GM19395 (cell line): ENCODE results near the gene CDCP2.
"Not testable (repeated sequence)": the region's sequence is repeated elsewhere in the genome, so short reads cannot be mapped to it uniquely, and the experiment has no call there.

ENCODE experiments used
- ATAC-seq: cut with Tn5 transposase; IDR thresholded peaks from one replicate; pipeline ENCODE4 v1.9.1; 2021; ENCODE audit warnings: mild to moderate bottlenecking, moderate library complexity; ENCODE audit not compliant: unreplicated experiment

Gene CDCP2

DNA sequence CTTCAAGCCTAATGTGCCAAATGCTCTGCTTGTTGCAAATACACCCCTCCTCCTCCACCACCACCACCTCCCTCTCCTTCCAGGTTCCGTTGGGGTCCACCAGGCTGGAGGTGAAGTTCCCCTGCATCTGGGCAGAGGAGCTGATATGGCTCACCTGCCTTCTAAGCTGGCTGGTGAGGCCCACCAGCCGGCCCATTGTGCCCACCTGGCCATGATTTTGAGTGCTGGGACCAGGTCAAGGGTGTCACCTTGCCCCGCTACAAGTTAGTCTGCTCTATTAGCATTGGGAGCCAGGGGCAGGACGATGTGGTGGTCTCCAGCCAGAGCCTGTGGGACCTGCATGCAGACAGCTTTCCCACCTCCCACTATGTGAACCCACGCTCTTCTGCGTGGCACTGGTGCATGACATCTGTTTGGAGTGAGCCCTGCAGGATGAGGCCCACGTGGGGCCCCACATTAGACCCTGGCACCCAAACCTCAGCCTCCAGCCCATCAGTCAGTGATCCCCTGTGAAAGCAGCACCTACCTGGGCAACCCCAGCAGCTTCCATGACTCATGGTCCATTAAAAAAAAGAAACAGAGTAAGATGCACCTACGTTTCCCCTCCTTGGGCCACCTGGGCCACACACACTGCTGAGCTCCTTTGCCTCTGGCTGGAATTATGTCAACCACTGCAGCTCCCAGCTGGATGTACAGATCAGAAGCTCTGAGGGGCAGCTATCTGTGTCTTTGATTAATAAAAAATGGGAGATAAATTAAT, 15.6 kb upstream of the CDCP2 start:
- no peak for ATAC-seq

DNA sequence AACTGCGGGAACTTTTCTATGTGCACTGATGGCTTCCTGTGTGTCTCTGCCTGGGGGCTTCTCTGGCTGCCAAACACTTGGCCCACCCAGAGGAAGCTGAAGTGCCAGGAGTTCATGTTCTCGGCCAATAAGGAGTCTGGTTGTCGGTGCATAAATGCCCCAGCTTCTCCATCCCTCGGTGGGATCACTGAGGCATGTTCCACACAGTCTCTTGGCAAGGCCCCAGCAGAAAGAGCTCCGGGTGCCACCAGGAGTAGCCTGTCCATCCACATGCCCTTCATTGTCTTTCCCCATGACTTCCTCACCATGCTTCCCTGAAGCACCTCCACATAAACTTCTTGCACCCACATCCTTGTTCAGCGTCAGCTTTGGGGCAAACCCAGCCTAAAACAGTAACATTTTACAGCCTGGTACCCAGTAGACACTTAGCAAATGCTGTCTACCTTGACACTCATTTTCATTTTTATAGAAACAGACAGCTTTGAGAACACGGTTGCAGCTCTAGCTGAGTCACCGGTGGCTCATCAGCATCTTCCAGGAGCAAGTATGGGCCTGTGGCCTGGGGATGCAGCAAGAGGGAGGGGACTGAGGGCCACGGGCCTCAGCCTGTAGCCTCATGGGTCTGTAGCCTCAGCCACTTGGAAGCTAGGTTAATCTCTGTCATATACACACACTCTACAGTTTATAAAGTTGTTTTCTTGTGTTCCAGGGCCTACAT, 14.8 kb upstream of the CDCP2 start:
- no peak for ATAC-seq

DNA sequence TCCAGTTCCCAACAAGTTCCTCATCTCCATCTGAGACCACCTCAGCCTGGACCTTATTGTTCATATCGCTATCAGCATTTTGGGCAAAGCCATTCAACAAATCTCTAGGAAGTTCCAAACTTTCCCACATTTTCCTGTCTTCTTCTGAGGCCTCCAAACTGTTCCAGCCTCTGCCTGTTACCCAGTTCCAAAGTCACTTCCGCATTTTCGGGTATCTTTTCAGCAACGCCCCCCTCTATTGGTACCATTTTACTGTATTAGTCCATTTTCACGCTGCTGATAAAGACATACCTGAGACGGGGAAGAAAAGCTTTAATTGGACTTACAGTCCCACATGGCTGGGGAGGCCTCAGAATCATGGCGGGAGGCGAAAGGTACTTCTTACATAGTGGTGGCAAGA, 13.6 kb upstream of the CDCP2 start:
- ATAC-seq, result not testable (repeated sequence)

GRCh38 chr1:54165146-54165545, 12.3 kb upstream of the CDCP2 start:
- ATAC-seq, result no peak

DNA sequence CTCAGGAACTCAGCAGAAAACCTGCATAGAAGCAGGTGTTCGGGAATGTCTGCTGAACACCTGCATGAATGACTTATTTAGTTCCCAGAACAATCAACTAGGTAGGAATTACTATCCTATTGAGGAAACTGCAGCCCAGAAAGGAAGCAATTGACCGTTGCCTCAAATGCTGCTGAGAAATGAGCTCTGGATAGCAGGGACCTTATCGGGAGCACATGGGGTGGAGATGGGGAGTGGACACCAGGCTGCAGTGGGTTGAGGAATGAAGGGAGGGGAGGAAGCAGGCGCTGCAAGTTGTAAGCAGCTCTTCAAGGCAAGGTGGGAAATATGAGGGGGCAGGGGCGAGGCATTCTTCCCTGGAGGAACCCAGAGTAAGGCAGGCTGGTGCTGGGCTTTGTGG, 10.8 kb upstream of the CDCP2 start:
- no peak for ATAC-seq

- ATAC-seq, result no peak
These were observed 10.3 kb upstream of the CDCP2 start for GRCh38 chr1:54163051-54163450.

DNA sequence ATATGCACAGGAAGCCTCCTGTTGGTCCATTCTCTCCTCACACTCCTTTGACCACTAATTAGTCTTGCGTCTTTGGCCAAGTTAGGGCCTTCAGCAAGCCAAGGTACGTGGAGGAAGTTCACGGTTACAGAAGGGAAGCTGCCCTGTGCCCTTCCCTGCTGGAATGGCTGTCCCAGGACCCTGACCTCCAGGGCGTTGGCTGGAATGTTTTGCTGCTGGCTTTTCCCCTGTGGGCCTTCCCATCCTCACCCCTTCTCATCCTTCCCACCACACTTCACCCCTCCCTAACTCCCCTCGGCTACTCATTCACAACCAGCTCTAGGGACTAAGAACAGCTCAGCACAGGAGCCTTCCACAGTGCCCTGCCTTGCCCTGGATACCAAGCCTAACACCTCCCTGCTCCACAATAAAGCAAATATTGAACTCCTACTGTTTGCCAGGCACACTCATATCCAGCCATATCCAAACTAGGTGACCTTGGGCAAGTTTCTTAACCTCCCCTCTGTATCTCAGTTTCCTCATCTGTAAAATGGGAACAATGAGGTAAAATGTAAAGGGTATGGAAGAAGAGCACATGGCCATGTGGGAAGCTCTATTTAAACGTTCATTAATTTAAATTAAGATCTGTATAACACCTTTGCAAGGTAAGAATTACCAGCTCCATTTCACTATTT, 8.8 kb upstream of the CDCP2 start:
- no peak for ATAC-seq

DNA sequence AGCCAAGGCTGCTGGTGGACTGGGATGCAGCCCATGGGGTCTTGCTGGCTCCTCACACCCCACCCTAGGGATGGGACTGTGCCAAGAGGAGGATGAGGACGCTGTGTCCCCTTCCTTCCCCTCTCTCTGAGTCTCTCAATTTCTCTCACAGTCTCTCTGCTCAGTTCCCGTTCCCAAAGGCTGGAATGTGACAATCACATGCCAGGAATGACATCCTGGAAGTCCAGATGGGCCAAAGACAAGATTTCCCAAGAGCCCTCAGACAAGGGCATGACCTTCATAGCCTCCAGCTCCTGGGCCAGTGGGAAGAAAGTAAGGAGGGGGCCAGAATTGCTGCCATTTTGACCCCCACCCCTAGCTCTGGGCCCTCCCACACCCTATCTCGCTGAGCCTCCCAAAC, 7.6 kb upstream of the CDCP2 start:
- ATAC-seq, result no peak

DNA sequence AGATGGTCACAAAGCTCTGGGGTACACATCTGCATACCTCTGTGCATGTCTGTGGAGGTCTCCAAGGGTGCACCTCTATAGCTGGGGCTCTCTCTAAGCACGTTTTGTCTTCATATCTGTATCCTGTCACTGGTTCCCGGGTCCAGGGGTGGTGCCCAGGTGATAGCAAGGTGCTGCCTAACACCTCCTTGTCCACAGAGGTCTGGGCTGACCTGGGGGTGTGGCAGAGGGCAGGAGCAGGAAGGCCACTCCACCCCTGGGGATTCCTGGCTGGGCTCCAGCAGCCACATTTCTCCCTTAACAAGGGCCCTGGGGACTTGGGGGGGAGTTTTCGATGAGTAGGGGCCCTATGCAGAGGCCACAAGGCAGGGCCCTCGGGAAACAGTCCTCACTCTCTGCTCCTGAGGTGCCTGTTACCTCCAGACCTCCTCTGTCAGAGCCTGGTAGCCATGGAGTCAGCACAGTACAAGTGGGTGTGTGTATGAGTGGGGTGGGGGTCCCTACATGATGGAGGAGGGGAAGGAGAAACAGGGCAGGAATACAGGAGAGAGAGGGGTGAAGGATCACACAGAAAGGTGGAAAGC, 7.0 kb upstream of the CDCP2 start:
- ATAC-seq, result no peak

DNA sequence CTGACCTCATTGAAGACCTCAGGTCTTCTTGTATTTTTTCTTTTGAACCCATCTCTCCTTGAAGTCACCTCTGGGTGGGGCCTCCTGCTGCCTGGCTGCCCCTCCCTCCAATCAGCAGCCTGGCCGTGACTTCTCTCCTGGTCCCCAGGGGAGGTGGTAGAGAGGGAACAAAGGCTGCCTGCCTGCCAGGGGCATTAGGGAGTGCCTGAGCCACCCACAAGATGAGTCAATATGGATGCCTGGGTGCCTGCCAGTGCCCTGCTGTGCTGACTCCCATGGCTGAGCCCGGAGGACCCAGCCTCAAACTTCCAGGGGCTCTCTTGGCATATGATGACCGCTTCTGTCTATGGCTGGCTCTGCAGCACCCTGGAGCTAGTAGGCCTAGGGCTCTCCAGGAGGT, 5.3 kb upstream of the CDCP2 start:
- ATAC-seq, result no peak

DNA sequence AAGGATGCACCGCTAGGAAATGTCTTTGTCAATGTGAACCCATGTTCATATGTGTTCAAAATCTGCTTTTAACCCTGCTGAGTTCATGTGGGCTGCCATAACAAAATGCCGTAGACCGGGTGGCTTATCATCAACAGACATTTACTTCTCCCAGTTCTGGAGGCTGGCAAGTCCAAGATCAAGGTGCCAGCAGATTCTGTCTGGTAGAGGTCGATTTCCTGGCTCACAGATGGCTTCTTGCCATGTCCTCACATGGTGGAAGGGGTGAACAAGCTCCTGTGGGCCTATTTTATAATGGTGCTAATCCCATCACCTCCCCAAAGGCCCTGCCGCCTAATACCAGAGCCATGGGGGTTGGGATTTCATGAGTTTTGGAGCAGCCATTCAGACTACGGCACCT, 4.6 kb upstream of the CDCP2 start:
- ATAC-seq, result no peak

GRCh38 chr1:54156986-54157385, 4.2 kb upstream of the CDCP2 start:
- ATAC-seq, result no peak

DNA sequence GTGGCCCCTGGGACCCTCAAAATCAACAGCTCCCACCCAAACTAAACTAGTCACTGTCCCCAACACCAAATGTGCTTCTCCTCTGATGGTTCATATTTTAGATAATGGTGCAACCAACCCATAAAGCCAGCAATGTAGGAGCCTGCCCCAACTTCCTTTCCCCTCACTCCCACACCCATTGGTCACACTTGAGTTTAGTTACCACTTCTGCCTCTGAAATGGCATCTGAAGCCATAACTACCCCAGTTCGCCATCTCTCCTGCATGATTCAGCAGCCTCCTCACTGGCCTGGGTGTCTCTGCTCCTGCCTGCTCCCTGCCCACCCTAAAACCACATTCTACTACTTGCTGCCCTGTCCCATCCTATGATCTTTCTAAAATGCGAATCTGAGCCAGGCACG, 3.4 kb upstream of the CDCP2 start:
- ATAC-seq, result no peak

GRCh38 chr1:54153535-54154439, 987 bp upstream of the CDCP2 start:
- ATAC-seq, result no peak

DNA sequence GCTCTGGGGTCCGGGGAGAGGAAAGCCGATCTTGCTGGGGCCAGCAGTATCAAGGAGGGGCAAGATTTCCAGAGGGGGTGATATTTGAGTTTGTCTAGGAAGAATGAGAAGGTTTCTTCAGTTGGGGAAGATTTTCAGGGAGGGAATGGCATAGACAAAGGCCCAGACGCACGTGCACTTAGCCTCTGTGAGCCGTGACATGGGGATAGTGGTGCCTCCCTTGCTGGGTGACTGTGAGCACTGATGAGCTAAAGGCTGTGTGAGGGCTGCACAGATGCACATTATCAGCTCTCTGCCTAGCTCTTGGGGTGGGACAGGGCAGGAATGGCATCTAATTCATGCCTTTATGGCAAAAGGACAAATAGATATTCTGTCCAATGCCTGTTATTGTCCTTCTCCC, 1.8 kb downstream of the CDCP2 start:
- no peak for ATAC-seq

GRCh38 chr1:54149734-54150133, 3.1 kb downstream of the CDCP2 start:
- no peak for ATAC-seq

GRCh38 chr1:54144366-54144765, 8.4 kb downstream of the CDCP2 start:
- no peak for ATAC-seq

GRCh38 chr1:54142146-54142900, 10.5 kb downstream of the CDCP2 start:
- ATAC-seq, result no peak

DNA sequence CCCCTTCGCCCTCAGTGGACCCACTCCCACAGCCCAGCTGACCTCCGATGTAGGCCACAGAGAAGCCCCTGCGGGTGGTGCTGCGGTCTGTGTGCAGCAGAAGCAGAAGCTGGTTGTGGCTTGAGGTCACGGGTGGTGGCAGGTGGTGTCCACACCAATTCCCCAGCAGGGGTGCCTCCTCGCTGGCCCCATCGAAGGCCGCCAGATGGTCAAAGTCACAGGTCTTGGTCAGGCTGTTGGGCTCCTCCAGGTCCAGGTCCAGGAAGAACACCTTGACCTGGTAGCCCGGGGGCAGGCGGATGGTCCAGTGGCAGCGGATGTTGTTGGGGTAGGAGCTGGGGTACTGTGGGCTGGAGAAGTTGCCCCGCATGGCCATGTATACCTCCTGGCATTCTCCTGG, 13.1 kb downstream of the CDCP2 start:
- ATAC-seq, result no peak

DNA sequence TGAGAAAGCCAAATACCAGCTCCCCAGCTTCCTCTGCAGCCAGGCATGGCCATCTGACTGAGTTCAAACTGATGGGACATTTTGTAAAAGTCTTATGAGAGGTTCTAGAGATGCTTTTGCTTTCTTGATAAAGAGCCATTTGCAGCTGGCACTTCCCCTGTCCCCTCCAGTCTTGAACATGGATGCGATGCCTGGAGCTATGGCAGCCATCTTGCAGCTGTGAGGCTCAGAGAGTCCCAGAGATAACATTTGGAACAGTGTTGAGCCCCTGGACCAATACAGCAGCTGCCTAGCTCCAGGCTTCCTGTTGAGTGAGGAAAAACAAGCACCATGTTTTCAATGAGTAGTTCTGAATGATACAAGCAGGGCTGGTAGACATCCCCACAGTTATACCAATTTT, 13.8 kb downstream of the CDCP2 start:
- no peak for ATAC-seq
